ENCODE data around the gene TNFAIP3.
"Not testable (repeated sequence)": the region's sequence is repeated elsewhere in the genome, so short reads cannot be mapped to it uniquely, and the experiment has no call there.

Gene TNFAIP3

DNA sequence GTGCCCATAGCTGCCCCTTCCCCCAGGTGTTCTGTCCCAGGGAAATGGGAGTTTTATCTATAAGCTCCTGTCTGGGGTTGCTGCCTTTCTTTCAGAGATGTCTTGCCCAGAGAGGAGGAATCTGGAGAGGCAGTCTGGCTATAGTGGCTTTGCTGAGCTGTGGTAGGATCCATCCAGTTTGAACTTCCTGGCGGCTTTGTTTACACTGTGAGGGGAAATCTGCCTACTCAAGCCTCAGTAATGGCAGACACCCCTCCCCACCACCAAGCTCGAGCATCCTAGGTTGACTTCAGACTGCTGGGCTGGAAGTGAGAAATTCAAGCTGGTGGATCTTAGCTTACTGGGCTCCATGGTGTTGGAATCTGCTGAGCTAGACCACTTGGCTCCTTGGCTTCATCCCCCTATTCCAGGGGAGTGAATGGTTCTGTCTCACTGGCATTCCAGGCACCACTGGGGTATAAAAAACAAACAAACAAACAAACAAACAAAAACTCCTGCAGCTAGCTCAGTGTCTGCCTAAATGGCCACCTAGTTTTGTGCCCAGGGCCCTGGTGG is 24.0 kb downstream of the TNFAIP3 start:
- H3K27me3 ChIP-seq (ENCODE audit: insufficient read depth, insufficient read length) = no peaks in the 10 kb centered on the region
- TF ChIP-seq YY1 (IDR thresholded peaks at IDR 0.05; ENCODE audit: insufficient read depth, insufficient read length) = no peak
- no peak for TF ChIP-seq ZNF274 (IDR thresholded peaks at IDR 0.05; ENCODE audit: low read depth, low read length)
- TF ChIP-seq SUZ12 (IDR thresholded peaks at IDR 0.05; ENCODE audit: extremely low read depth, insufficient read depth, insufficient read length) = no peak

GRCh38 chr6:137892271-137892708 is 25.2 kb downstream of the TNFAIP3 start:
- DNase-seq (ENCODE audit: low read depth, low spot score) = no peak
- H3K9ac ChIP-seq (ENCODE audit: insufficient read length, low read depth) = no peak overlapping the region
- no peaks in the 10 kb centered on the region for H3K27me3 ChIP-seq (ENCODE audit: insufficient read depth, insufficient read length)
- TF ChIP-seq ZNF274 (IDR thresholded peaks at IDR 0.05; ENCODE audit: low read depth, low read length) = no peak
- no peak for TF ChIP-seq SUZ12 (IDR thresholded peaks at IDR 0.05; ENCODE audit: extremely low read depth, insufficient read depth, insufficient read length)
- TF ChIP-seq YY1 (IDR thresholded peaks at IDR 0.05; ENCODE audit: insufficient read depth, insufficient read length) = no peak
- H3K9me3 ChIP-seq (ENCODE audit: insufficient read depth, low read length) = no peaks in the 10 kb centered on the region
- no peak overlapping the region for H3K4me3 ChIP-seq (ENCODE audit: insufficient read length, low read depth)
- H3K36me3 ChIP-seq (ENCODE audit: insufficient read depth, insufficient read length, low read length) = no peaks in the 10 kb centered on the region
- no peaks in the 10 kb centered on the region for H3K4me1 ChIP-seq (ENCODE audit: insufficient read depth, insufficient read length)

More for the DNA sequence above, 24.0 kb downstream of the TNFAIP3 start:
- Histone ChIP-seq H3K9ac (ENCODE audit: insufficient read length, low read depth) (no peak overlapping the region), H3K4me3 (ENCODE audit: insufficient read length, low read depth) (no peak overlapping the region), H3K9me3 (ENCODE audit: insufficient read depth, low read length) (no peaks in the 10 kb centered on the region), H3K4me1 (ENCODE audit: insufficient read depth, insufficient read length) (no peaks in the 10 kb centered on the region), H3K36me3 (ENCODE audit: insufficient read depth, insufficient read length, low read length) (no peaks in the 10 kb centered on the region)
- DNase-seq (ENCODE audit: low read depth, low spot score) = no peak

- Histone ChIP-seq H3K4me3 (ENCODE audit: insufficient read length, low read depth) (no peak overlapping the region), H3K9me3 (ENCODE audit: insufficient read depth, low read length) (no peaks in the 10 kb centered on the region), H3K36me3 (ENCODE audit: insufficient read depth, insufficient read length, low read length) (no peaks in the 10 kb centered on the region), H3K4me1 (ENCODE audit: insufficient read depth, insufficient read length) (no peaks in the 10 kb centered on the region), H3K27me3 (ENCODE audit: insufficient read depth, insufficient read length) (no peaks in the 10 kb centered on the region), H3K9ac (ENCODE audit: insufficient read length, low read depth) (no peak overlapping the region)
- TF ChIP-seq SUZ12 (IDR thresholded peaks at IDR 0.05; ENCODE audit: extremely low read depth, insufficient read depth, insufficient read length) (no peak), ZNF274 (IDR thresholded peaks at IDR 0.05; ENCODE audit: low read depth, low read length) (no peak), YY1 (IDR thresholded peaks at IDR 0.05; ENCODE audit: insufficient read depth, insufficient read length) (no peak)
- DNase-seq (ENCODE audit: low read depth, low spot score) = no peak
These were observed 26.1 kb downstream of the TNFAIP3 start for GRCh38 chr6:137893181-137893580.

DNA sequence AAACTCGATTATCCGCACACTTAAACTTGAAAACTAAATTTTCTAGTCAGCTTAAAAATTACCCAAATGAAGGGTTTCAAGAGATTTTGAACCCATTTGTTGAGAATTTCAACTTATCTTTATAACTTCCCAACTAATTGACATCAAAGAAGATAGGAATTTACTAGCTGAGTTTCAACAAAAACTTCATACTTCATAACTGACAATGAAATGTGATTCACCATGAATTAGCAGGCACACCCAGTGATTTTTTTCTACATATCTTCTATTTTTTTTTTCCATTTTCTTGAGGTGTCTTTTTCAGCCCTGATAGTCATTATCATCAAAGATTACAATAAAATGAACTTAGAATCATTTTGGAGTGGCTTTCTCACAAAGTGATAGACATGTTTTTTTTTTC is 26.7 kb downstream of the TNFAIP3 start:
- H3K9me3 ChIP-seq (ENCODE audit: insufficient read depth, low read length) = no peaks in the 10 kb centered on the region
- H3K36me3 ChIP-seq (ENCODE audit: insufficient read depth, insufficient read length, low read length) = no peaks in the 10 kb centered on the region
- H3K4me1 ChIP-seq (ENCODE audit: insufficient read depth, insufficient read length) = no peaks in the 10 kb centered on the region
- no peaks in the 10 kb centered on the region for H3K27me3 ChIP-seq (ENCODE audit: insufficient read depth, insufficient read length)
- TF ChIP-seq SUZ12 (IDR thresholded peaks at IDR 0.05; ENCODE audit: extremely low read depth, insufficient read depth, insufficient read length) = no peak
- TF ChIP-seq YY1 (IDR thresholded peaks at IDR 0.05; ENCODE audit: insufficient read depth, insufficient read length) = no peak
- no peak for TF ChIP-seq ZNF274 (IDR thresholded peaks at IDR 0.05; ENCODE audit: low read depth, low read length)
- DNase-seq (ENCODE audit: low read depth, low spot score) = no peak
- H3K4me3 ChIP-seq (ENCODE audit: insufficient read length, low read depth) = no peak overlapping the region
- H3K9ac ChIP-seq (ENCODE audit: insufficient read length, low read depth) = no peak overlapping the region

- H3K9ac ChIP-seq (ENCODE audit: insufficient read length, low read depth) = not testable (repeated sequence)
These were observed 27.3 kb downstream of the TNFAIP3 start for GRCh38 chr6:137894378-137894777.

DNA sequence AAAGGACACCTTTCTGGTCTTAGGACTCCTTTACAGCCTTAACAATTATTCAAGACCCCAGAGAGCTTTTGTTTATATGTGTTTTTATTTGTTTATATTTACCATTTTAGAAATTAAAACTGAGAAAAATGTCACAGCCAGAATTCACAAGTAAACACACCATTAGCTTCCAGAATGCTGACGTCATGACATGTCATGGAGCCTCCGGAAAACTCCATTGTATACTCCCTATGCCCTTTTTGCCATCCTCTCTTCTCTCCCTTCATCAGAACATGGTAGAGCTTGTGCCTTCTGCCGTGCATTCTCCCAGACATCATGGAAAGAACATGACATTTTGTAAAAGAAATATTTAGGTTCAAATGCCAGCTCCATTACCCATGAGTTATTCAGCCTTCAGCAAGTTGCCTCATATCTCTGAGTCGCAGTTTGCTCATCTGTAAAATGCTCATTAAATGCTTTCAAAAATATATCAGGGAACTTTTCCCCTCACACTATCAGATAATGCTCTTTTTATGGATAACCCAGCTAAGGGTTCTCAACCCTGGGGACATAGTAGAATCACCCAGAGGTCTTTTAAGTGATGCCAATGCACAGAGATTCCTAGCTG is 27.8 kb downstream of the TNFAIP3 start:
- no peak overlapping the region for H3K9ac ChIP-seq (ENCODE audit: insufficient read length, low read depth)
- no peaks in the 10 kb centered on the region for H3K36me3 ChIP-seq (ENCODE audit: insufficient read depth, insufficient read length, low read length)
- H3K9me3 ChIP-seq (ENCODE audit: insufficient read depth, low read length) = no peaks in the 10 kb centered on the region
- DNase-seq (ENCODE audit: low read depth, low spot score) = no peak
- no peaks in the 10 kb centered on the region for H3K27me3 ChIP-seq (ENCODE audit: insufficient read depth, insufficient read length)
- H3K4me1 ChIP-seq (ENCODE audit: insufficient read depth, insufficient read length) = no peaks in the 10 kb centered on the region
- H3K4me3 ChIP-seq (ENCODE audit: insufficient read length, low read depth) = no peak overlapping the region
- TF ChIP-seq YY1 (IDR thresholded peaks at IDR 0.05; ENCODE audit: insufficient read depth, insufficient read length) (no peak), ZNF274 (IDR thresholded peaks at IDR 0.05; ENCODE audit: low read depth, low read length) (no peak), SUZ12 (IDR thresholded peaks at IDR 0.05; ENCODE audit: extremely low read depth, insufficient read depth, insufficient read length) (no peak)

More at GRCh38 chr6:137894378-137894777, 27.3 kb downstream of the TNFAIP3 start:
- H3K4me3 ChIP-seq (ENCODE audit: insufficient read length, low read depth); H3K4me1 ChIP-seq (ENCODE audit: insufficient read depth, insufficient read length); DNase-seq (ENCODE audit: low read depth, low spot score); H3K27me3 ChIP-seq (ENCODE audit: insufficient read depth, insufficient read length); H3K36me3 ChIP-seq (ENCODE audit: insufficient read depth, insufficient read length, low read length); H3K9me3 ChIP-seq (ENCODE audit: insufficient read depth, low read length): not testable (repeated sequence)

- no peak overlapping the region for H3K9ac ChIP-seq (ENCODE audit: insufficient read length, low read depth)
- H3K27me3 ChIP-seq (ENCODE audit: insufficient read depth, insufficient read length) = no peaks in the 10 kb centered on the region
- no peaks in the 10 kb centered on the region for H3K9me3 ChIP-seq (ENCODE audit: insufficient read depth, low read length)
- H3K4me1 ChIP-seq (ENCODE audit: insufficient read depth, insufficient read length) = no peaks in the 10 kb centered on the region
- H3K36me3 ChIP-seq (ENCODE audit: insufficient read depth, insufficient read length, low read length) = no peaks in the 10 kb centered on the region
- no peak for TF ChIP-seq YY1 (IDR thresholded peaks at IDR 0.05; ENCODE audit: insufficient read depth, insufficient read length)
- TF ChIP-seq ZNF274 (IDR thresholded peaks at IDR 0.05; ENCODE audit: low read depth, low read length) = no peak
- TF ChIP-seq SUZ12 (IDR thresholded peaks at IDR 0.05; ENCODE audit: extremely low read depth, insufficient read depth, insufficient read length) = no peak
- no peak overlapping the region for H3K4me3 ChIP-seq (ENCODE audit: insufficient read length, low read depth)
- DNase-seq (ENCODE audit: low read depth, low spot score) = no peak
These were observed 29.6 kb downstream of the TNFAIP3 start for GRCh38 chr6:137896647-137897046.

Data from NT2/D1 (cell line).